SK-N-SH treated with all-trans-retinoic acid at 6 μM for 48 hours (cell line): ENCODE data around the gene FBXO42.
"Not testable (repeated sequence)": the region's sequence is repeated elsewhere in the genome, so short reads cannot be mapped to it uniquely, and the experiment has no call there.

Experiments
- ATAC-seq: fragments of 200-7000 bp; cut with Tn5 transposase; 3 replicates; pipeline ENCODE4 v1.9.1; 2020; ENCODE audit warnings: mild to moderate bottlenecking, moderate library complexity
- ARNTL ChIP-seq: fragments of 450-650 bp; formaldehyde crosslinking; IDR thresholded peaks from 2 replicates; pipeline ENCODE4 v1.5.0; 2020; ENCODE audit warnings: low read depth, mild to moderate bottlenecking, moderate library complexity, borderline replicate concordance
- BACH2 ChIP-seq: fragments of 250-450 bp; sonication (Bioruptor Pico); IDR thresholded peaks from 2 replicates; pipeline ENCODE4 v1.9.0; 2021; ENCODE audit warnings: mild to moderate bottlenecking, borderline replicate concordance
- CSDC2 ChIP-seq: fragments of 250-450 bp; sonication (Bioruptor Pico); IDR thresholded peaks from 2 replicates; pipeline ENCODE4 v1.5.0; 2020; ENCODE audit warnings: mild to moderate bottlenecking, moderate library complexity
- CSRNP3 ChIP-seq: fragments of 250-450 bp; sonication (Bioruptor Pico); IDR thresholded peaks from 2 replicates; pipeline ENCODE4 v1.5.1; 2021; ENCODE audit warnings: mild to moderate bottlenecking, moderate library complexity
- ESRRG ChIP-seq: fragments of 250-450 bp; sonication (Bioruptor Pico); IDR thresholded peaks from 2 replicates; pipeline ENCODE4 v1.6.1; 2021; ENCODE audit warnings: mild to moderate bottlenecking
- GLIS3 ChIP-seq: fragments of 250-450 bp; sonication (Bioruptor Pico); IDR thresholded peaks from 2 replicates; pipeline ENCODE4 v1.5.0; 2020; ENCODE audit warnings: mild to moderate bottlenecking, moderate library complexity
- ISL1 ChIP-seq: fragments of 250-450 bp; sonication (Bioruptor Pico); IDR thresholded peaks from 2 replicates; pipeline ENCODE4 v2.1.2; 2022; ENCODE audit warnings: mild to moderate bottlenecking, moderate library complexity
- OSR1 ChIP-seq: fragments of 250-450 bp; sonication (Bioruptor Pico); IDR thresholded peaks from 2 replicates; pipeline ENCODE4 v1.8.0; 2022; ENCODE audit warnings: moderate library complexity, mild to moderate bottlenecking, inconsistent platforms
- PATZ1 ChIP-seq: fragments of 250-450 bp; sonication (Bioruptor Pico); IDR thresholded peaks from 2 replicates; pipeline ENCODE4 v1.8.0; 2020; ENCODE audit warnings: mild to moderate bottlenecking, moderate library complexity, borderline replicate concordance
- PPARA ChIP-seq: fragments of 250-450 bp; sonication (Bioruptor Pico); IDR thresholded peaks from 2 replicates; pipeline ENCODE4 v1.5.0; 2020; ENCODE audit warnings: mild to moderate bottlenecking, borderline replicate concordance
- RARB ChIP-seq: fragments of 250-450 bp; sonication (Bioruptor Pico); IDR thresholded peaks from 2 replicates; pipeline ENCODE4 v1.8.0; 2021; ENCODE audit warnings: mild to moderate bottlenecking, moderate library complexity
- SNAI2 ChIP-seq: fragments of 250-450 bp; sonication (Bioruptor Pico); IDR thresholded peaks from 2 replicates; pipeline ENCODE4 v1.5.0; 2020; ENCODE audit warnings: mild to moderate bottlenecking, moderate library complexity
- TCF4 ChIP-seq: fragments of 250-450 bp; sonication (Bioruptor Pico); IDR thresholded peaks from 2 replicates; pipeline ENCODE4 v1.8.0; 2021; ENCODE audit warnings: mild to moderate bottlenecking, moderate library complexity, borderline replicate concordance
- TOX ChIP-seq: fragments of 250-450 bp; sonication (Bioruptor Pico); IDR thresholded peaks from 2 replicates; pipeline ENCODE4 v1.8.0; 2021; ENCODE audit warnings: mild to moderate bottlenecking, moderate library complexity, borderline replicate concordance
- ZC3H10 ChIP-seq: fragments of 250-450 bp; sonication (Bioruptor Pico); IDR thresholded peaks from 2 replicates; pipeline ENCODE4 v1.5.1; 2021; ENCODE audit warnings: mild to moderate bottlenecking, moderate library complexity
- ZFP3 ChIP-seq: fragments of 250-450 bp; sonication (Bioruptor Pico); IDR thresholded peaks from 2 replicates; pipeline ENCODE4 v1.5.0; 2020; ENCODE audit warnings: mild to moderate bottlenecking, moderate library complexity
- ZNF565 ChIP-seq: fragments of 450-650 bp; formaldehyde crosslinking; conservative IDR thresholded peaks from 2 replicates; pipeline ENCODE4 v1.5.0; 2020; ENCODE audit warnings: low read depth, mild to moderate bottlenecking, moderate library complexity
- ZNF8 ChIP-seq: fragments of 450-650 bp; formaldehyde crosslinking; IDR thresholded peaks from 2 replicates; pipeline ENCODE4 v1.5.0; 2020; ENCODE audit warnings: mild to moderate bottlenecking, moderate library complexity
- TF ChIP-seq, protein P1 (sequence below): fragments of 250-450 bp; sonication (Bioruptor Pico); IDR thresholded peaks from 2 replicates; pipeline ENCODE4 v1.5.0; 2020; ENCODE audit warnings: mild to moderate bottlenecking, moderate library complexity
- TF ChIP-seq, protein P2 (sequence below): fragments of 250-450 bp; sonication (Bioruptor Pico); IDR thresholded peaks from 2 replicates; pipeline ENCODE4 v1.8.0; 2021; ENCODE audit warnings: low read depth, mild to moderate bottlenecking, moderate library complexity, borderline replicate concordance

Gene FBXO42

GRCh38 chr1:16248007-16248436 lies 104.3 kb downstream of the FBXO42 start (continued):
- TF ChIP-seq, protein P1, sequence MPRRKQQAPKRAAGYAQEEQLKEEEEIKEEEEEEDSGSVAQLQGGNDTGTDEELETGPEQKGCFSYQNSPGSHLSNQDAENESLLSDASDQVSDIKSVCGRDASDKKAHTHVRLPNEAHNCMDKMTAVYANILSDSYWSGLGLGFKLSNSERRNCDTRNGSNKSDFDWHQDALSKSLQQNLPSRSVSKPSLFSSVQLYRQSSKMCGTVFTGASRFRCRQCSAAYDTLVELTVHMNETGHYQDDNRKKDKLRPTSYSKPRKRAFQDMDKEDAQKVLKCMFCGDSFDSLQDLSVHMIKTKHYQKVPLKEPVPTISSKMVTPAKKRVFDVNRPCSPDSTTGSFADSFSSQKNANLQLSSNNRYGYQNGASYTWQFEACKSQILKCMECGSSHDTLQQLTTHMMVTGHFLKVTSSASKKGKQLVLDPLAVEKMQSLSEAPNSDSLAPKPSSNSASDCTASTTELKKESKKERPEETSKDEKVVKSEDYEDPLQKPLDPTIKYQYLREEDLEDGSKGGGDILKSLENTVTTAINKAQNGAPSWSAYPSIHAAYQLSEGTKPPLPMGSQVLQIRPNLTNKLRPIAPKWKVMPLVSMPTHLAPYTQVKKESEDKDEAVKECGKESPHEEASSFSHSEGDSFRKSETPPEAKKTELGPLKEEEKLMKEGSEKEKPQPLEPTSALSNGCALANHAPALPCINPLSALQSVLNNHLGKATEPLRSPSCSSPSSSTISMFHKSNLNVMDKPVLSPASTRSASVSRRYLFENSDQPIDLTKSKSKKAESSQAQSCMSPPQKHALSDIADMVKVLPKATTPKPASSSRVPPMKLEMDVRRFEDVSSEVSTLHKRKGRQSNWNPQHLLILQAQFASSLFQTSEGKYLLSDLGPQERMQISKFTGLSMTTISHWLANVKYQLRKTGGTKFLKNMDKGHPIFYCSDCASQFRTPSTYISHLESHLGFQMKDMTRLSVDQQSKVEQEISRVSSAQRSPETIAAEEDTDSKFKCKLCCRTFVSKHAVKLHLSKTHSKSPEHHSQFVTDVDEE, result no peak
- TF ChIP-seq RARB, result no peak

- TF ChIP-seq ISL1 (CRISPR knock-in tag) (no peak), RARB (no peak), PPARA (CRISPR knock-in tag) (no peak), ZC3H10 (CRISPR knock-in tag) (no peak), ZNF8 (CRISPR knock-in tag) (no peak), PATZ1 (CRISPR knock-in tag) (no peak), SNAI2 (CRISPR knock-in tag) (no peak), CSRNP3 (no peak), OSR1 (CRISPR knock-in tag) (no peak), BACH2 (CRISPR knock-in tag) (no peak), ZFP3 (no peak)
- TF ChIP-seq, protein P2, sequence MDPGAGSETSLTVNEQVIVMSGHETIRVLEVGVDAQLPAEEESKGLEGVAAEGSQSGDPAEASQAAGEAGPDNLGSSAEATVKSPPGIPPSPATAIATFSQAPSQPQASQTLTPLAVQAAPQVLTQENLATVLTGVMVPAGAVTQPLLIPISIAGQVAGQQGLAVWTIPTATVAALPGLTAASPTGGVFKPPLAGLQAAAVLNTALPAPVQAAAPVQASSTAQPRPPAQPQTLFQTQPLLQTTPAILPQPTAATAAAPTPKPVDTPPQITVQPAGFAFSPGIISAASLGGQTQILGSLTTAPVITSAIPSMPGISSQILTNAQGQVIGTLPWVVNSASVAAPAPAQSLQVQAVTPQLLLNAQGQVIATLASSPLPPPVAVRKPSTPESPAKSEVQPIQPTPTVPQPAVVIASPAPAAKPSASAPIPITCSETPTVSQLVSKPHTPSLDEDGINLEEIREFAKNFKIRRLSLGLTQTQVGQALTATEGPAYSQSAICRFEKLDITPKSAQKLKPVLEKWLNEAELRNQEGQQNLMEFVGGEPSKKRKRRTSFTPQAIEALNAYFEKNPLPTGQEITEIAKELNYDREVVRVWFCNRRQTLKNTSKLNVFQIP (CRISPR knock-in tag), result no peak
- ATAC-seq, result no peak
Observed at GRCh38 chr1:16247441-16247840, 104.8 kb downstream of the FBXO42 start.

DNA sequence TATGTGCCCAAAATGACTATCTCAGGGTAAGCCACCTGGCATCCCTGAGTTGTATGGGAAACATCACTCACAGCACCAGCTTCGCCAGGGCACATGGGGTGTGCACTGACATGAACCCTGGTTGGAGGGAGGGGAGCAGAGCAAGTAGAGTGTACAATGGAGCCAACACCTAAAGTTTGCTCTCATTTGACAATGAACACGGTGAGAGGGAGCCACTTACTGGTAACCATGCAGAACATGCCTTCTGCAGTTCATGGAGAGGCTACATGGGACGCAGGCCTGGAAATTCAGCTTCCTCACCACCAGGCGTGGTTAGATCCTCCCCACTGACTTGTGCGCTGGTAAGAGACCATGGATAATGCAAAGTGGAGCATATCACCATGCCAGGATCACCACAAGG lies 105.3 kb downstream of the FBXO42 start:
- no peak for TF ChIP-seq PPARA (CRISPR knock-in tag)
- TF ChIP-seq ESRRG (CRISPR knock-in tag), result no peak
- TF ChIP-seq OSR1 (CRISPR knock-in tag), result no peak
- TF ChIP-seq, protein P1, result no peak
- TF ChIP-seq ZC3H10 (CRISPR knock-in tag), result no peak
- TF ChIP-seq TOX (CRISPR knock-in tag), result no peak
- TF ChIP-seq RARB, result no peak
- no peak for TF ChIP-seq TCF4
- no peak for TF ChIP-seq PATZ1 (CRISPR knock-in tag)
- TF ChIP-seq CSDC2 (CRISPR knock-in tag), result no peak
- TF ChIP-seq ARNTL (CRISPR knock-in tag), result no peak
- no peak for TF ChIP-seq ZNF565 (CRISPR knock-in tag)
- TF ChIP-seq GLIS3, result no peak
- TF ChIP-seq, protein P2 (CRISPR knock-in tag), result no peak
- TF ChIP-seq, all 23 proteins: peak for 0
- no peak for ATAC-seq

DNA sequence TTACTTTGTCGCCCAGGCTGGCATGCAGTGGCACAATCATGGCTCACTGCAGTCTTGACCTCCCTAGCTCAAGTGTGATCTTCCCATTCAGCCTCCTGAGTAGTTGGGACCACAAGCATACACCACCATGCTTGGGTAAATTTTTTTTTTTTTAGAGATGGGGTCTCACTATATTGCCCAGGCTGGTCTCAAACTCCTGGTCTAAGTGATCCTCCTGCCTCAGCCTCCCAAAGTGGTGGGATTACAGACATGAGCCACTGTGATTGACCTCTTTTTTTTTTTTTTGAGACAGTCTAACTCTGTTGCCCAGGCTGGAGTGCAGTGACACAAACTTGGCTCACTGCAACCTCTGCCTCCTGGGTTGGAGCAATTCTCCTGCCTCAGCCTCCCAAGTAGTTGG lies 106.0 kb downstream of the FBXO42 start:
- ATAC-seq, result not testable (repeated sequence)
